Osteocyte (in vitro differentiated cells): ENCODE measurements around the gene TGFBR3. TPM values are rescaled to one million over a fixed set of nuclear protein-coding genes. Genes with fewer than 3 reads are reported as not detected.

ENCODE experiments used
- DNase-seq: peaks from one replicate; pipeline ENCODE4 v3.0.0; 2021; ENCODE audit warnings: mixed read lengths; ENCODE audit not compliant: unreplicated experiment; ENCODE audit errors: extremely low spot score
- H3K27ac Mint-ChIP-seq: one replicate; pipeline ENCODE4 v1.8.0; 2021; ENCODE audit warnings: mild to moderate bottlenecking, mixed read lengths; ENCODE audit not compliant: unreplicated experiment
- H3K27me3 Mint-ChIP-seq: one replicate; pipeline ENCODE4 v1.8.0; 2021; ENCODE audit warnings: mixed read lengths; ENCODE audit not compliant: unreplicated experiment
- H3K36me3 Mint-ChIP-seq: one replicate; pipeline ENCODE4 v1.8.0; 2021; ENCODE audit warnings: mixed read lengths; ENCODE audit not compliant: unreplicated experiment
- H3K4me1 Mint-ChIP-seq: one replicate; pipeline ENCODE4 v1.8.0; 2021; ENCODE audit warnings: mixed read lengths; ENCODE audit not compliant: unreplicated experiment
- H3K4me3 Mint-ChIP-seq: one replicate; pipeline ENCODE4 v1.8.0; 2021; ENCODE audit warnings: mild to moderate bottlenecking, moderate library complexity, mixed read lengths; ENCODE audit not compliant: unreplicated experiment
- H3K9me3 Mint-ChIP-seq: one replicate; pipeline ENCODE4 v1.8.0; 2021; ENCODE audit warnings: mixed read lengths; ENCODE audit not compliant: unreplicated experiment
- total RNA-seq: library from RNA; stranded (reverse); gene quantifications from 2 replicates; pipeline ENCODE4 v1.2.1, GENCODE V29; 2021
- TF ChIP-seq, protein P1 (sequence below): fragments of 200-600 bp; sonication (generic); IDR thresholded peaks from 2 replicates; pipeline ENCODE4 v1.5.0; 2021; ENCODE audit warnings: antibody characterized with exemption, mild to moderate bottlenecking, moderate library complexity

The TGFBR3 gene
- total RNA-seq, 1 donor from 2014 or later: 14.1 TPM

GRCh38 chr1:91830242-91831131 is 55.5 kb downstream of the TGFBR3 start:
- no peaks in the 10 kb centered on the region for H3K36me3 Mint-ChIP-seq
- TF ChIP-seq, protein P1, sequence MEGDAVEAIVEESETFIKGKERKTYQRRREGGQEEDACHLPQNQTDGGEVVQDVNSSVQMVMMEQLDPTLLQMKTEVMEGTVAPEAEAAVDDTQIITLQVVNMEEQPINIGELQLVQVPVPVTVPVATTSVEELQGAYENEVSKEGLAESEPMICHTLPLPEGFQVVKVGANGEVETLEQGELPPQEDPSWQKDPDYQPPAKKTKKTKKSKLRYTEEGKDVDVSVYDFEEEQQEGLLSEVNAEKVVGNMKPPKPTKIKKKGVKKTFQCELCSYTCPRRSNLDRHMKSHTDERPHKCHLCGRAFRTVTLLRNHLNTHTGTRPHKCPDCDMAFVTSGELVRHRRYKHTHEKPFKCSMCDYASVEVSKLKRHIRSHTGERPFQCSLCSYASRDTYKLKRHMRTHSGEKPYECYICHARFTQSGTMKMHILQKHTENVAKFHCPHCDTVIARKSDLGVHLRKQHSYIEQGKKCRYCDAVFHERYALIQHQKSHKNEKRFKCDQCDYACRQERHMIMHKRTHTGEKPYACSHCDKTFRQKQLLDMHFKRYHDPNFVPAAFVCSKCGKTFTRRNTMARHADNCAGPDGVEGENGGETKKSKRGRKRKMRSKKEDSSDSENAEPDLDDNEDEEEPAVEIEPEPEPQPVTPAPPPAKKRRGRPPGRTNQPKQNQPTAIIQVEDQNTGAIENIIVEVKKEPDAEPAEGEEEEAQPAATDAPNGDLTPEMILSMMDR: peak; percentile 52
- H3K9me3 Mint-ChIP-seq: no peaks in the 10 kb centered on the region
- H3K27me3 Mint-ChIP-seq: no peaks in the 10 kb centered on the region
- peak overlapping the region; percentile 91 for H3K27ac Mint-ChIP-seq
- DNase-seq: peak; percentile 88
- H3K4me3 Mint-ChIP-seq: no peak overlapping the region
- peaks cover 37% of the 10 kb centered on the region for H3K4me1 Mint-ChIP-seq

DNA sequence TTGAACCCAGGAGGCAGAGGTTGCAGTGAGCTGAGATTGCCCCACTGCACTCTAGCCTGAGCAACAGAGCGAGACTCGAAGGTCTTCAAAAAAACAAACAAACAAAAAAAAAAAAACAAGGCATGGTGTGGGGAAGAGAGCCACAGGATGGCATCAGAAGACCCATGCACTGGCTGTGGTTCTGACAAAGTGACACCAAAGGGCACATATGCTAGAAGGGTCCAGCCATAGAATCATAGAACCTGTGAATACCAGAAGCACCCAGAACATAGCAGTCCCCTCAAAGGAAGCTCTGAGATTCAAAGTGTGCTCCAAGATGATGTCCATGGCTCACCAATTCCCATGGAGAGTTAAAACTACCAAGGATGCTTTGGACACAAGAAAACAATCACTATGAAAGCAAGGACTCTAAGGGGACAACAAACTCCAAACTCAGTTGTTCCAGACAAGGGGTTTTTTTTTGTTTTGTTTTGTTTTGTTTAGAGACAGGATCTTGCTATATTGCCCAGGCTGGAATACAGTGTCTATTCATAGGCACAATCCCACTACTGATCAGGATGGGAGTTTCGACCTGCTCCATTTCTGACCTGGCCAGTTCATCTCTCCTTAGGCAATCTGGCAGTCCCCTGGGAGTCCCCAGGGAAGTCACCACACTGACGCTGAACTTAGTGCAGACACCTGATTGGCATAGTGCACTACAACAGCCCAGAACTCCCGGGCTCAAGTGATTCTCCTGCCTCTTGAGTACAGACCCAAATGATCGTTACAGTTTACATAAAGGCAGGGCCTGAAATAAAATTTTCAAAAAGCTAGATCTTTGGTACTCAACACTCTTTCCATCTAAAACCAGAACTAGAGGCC is 56.4 kb downstream of the TGFBR3 start:
- peak overlapping the region; percentile 91 for H3K27ac Mint-ChIP-seq
- no peaks in the 10 kb centered on the region for H3K27me3 Mint-ChIP-seq
- H3K9me3 Mint-ChIP-seq: no peaks in the 10 kb centered on the region
- no peak overlapping the region for H3K4me3 Mint-ChIP-seq
- peaks cover 37% of the 10 kb centered on the region for H3K4me1 Mint-ChIP-seq
- H3K36me3 Mint-ChIP-seq: peaks cover 2% of the 10 kb centered on the region
- TF ChIP-seq, protein P1: no peak
- no peak for DNase-seq

GRCh38 chr1:91828583-91829281 is 57.2 kb downstream of the TGFBR3 start:
- Mint-ChIP-seq H3K27me3 (no peaks in the 10 kb centered on the region), H3K27ac (peak overlapping the region; percentile 14), H3K4me1 (peaks cover 29% of the 10 kb centered on the region), H3K36me3 (peaks cover 2% of the 10 kb centered on the region), H3K4me3 (no peak overlapping the region), H3K9me3 (no peaks in the 10 kb centered on the region)
- TF ChIP-seq, protein P1: no peak
- DNase-seq: no peak

GRCh38 chr1:91827459-91828321 is 58.3 kb downstream of the TGFBR3 start:
- Mint-ChIP-seq H3K27ac (peak overlapping the region; percentile 1), H3K4me1 (peaks cover 27% of the 10 kb centered on the region), H3K27me3 (no peaks in the 10 kb centered on the region), H3K36me3 (peaks cover 2% of the 10 kb centered on the region), H3K4me3 (no peak overlapping the region), H3K9me3 (no peaks in the 10 kb centered on the region)
- DNase-seq: no peak
- TF ChIP-seq, protein P1: no peak
